GM12878 (cell line): ENCODE data around the gene ZNF530. TPM values are rescaled to one million over a fixed set of nuclear protein-coding genes. Genes with fewer than 3 reads are reported as not detected.

Source experiments
- ATAC-seq: fragments of 200-7000 bp; cut with Tn5 transposase; 3 replicates; pipeline ENCODE4 v1.9.1; 2020; ENCODE audit warnings: mild to moderate bottlenecking, moderate library complexity
- BruUV-seq: library from RNA; stranded (reverse); fragments of 400-500 nt; replicated peaks from 2 replicates; lab custom pipeline; 2021; lab: Mats Ljungman, UMichigan
- CTCF ChIA-PET: fragments of 300-600 bp; sonication (Branson Sonifier 250); formaldehyde crosslinking; extraction: SDS; loops from one replicate; lab custom pipeline; 2021; ENCODE audit warnings: inconsistent platforms; lab: Yijun Ruan, JAX
- POLR2A ChIA-PET: fragments of 350-600 bp; formaldehyde crosslinking; extraction: SDS; loops from one replicate; lab custom pipeline; 2021; ENCODE audit warnings: inconsistent platforms; lab: Charles Lee
- RAD21 ChIA-PET: fragments of 300-600 bp; sonication (Branson Sonifier 250); formaldehyde crosslinking; loops from one replicate; lab custom pipeline; 2023; ENCODE audit warnings: antibody characterized with exemption; ENCODE audit not compliant: unreplicated experiment; lab: Charles Lee
- SMC1A ChIA-PET: fragments of 300-600 bp; sonication (Branson Sonifier 250); formaldehyde crosslinking; loops from one replicate; lab custom pipeline; 2023; ENCODE audit not compliant: unreplicated experiment, uncharacterized antibody; lab: Charles Lee
- DNase-seq: peaks from one replicate; pipeline ENCODE4 v3.0.0-alpha.2; 2011; ENCODE audit warnings: low read depth, low spot score
- FAIRE-seq: peaks from 3 replicates; lab custom pipeline; 2011; peaks lifted over from hg19 to GRCh38; lab: Jason Lieb, UNC
- H2AFZ ChIP-seq: 2 replicates; pipeline ENCODE4 v1.6.0; 2011; ENCODE audit warnings: low read depth, low read length, control low read depth; ENCODE audit not compliant: control insufficient read depth
- H3K27ac ChIP-seq: 2 replicates; pipeline ENCODE4 v1.5.1; 2011; ENCODE audit warnings: control low read depth; ENCODE audit not compliant: control insufficient read depth, insufficient read depth
- H3K27me3 ChIP-seq, 2 experiments: replicated peaks in 1 of 2; 2 replicates each; pipeline versions ENCODE4 v1.6.0 to v1.6.1; 2011; ENCODE audit warnings: low read length in 1 of 2; ENCODE audit not compliant: control insufficient read depth in 2 of 2, insufficient read depth in 2 of 2
- H3K36me3 ChIP-seq, 2 experiments: 2 replicates each; pipeline ENCODE4 v1.5.1; 2011; ENCODE audit warnings: low read length in 1 of 2; ENCODE audit not compliant: control insufficient read depth in 2 of 2, insufficient read depth in 2 of 2
- H3K4me1 ChIP-seq: 2 replicates; pipeline ENCODE4 v1.6.1; 2011; ENCODE audit warnings: mild to moderate bottlenecking, low read length, moderate library complexity, mixed read lengths; ENCODE audit not compliant: control insufficient read depth, insufficient read depth
- H3K4me2 ChIP-seq: 2 replicates; pipeline ENCODE4 v1.6.0; 2011; ENCODE audit warnings: control low read depth; ENCODE audit not compliant: control insufficient read depth, insufficient read depth
- H3K4me3 ChIP-seq: fragments of 200-600 bp; sonication (generic); 2 replicates; pipeline ENCODE4 v1.5.1; 2016
- H3K79me2 ChIP-seq: 2 replicates; pipeline ENCODE4 v1.6.0; 2011; ENCODE audit warnings: low read length; ENCODE audit not compliant: control insufficient read depth, insufficient read depth
- H3K9ac ChIP-seq: 2 replicates; pipeline ENCODE4 v1.8.0; 2011; ENCODE audit warnings: low read length, control low read depth, mixed read lengths; ENCODE audit not compliant: control insufficient read depth, insufficient read depth
- H3K9me3 ChIP-seq: replicated peaks from 3 replicates; pipeline ENCODE4 v1.5.1; 2011; ENCODE audit warnings: mild to moderate bottlenecking, low read length; ENCODE audit not compliant: control insufficient read depth, insufficient read depth
- H4K20me1 ChIP-seq: 2 replicates; pipeline ENCODE4 v1.6.0; 2011; ENCODE audit not compliant: control insufficient read depth, insufficient read depth
- ASH2L ChIP-seq: fragments of 300-600, 200-600 bp; sonication (generic); IDR thresholded peaks from 2 replicates; pipeline ENCODE4 v1.6.1; 2017; ENCODE audit warnings: low read depth, mild to moderate bottlenecking, borderline replicate concordance
- CTCF ChIP-seq, 3 experiments: IDR thresholded peaks in 2 of 3; conservative IDR thresholded peaks in 1 of 3; 2 replicates each; pipeline ENCODE4 v1.5.1; 2011; ENCODE audit warnings: low read depth in 3 of 3, low read length in 3 of 3, mild to moderate bottlenecking in 3 of 3, control low read depth in 2 of 3, moderate library complexity in 2 of 3, inconsistent platforms in 1 of 3, mixed read lengths in 1 of 3; ENCODE audit not compliant: control insufficient read depth in 2 of 3, insufficient read depth in 1 of 3; ENCODE audit errors: extremely low read depth in 1 of 3
- IKZF1 ChIP-seq: fragments of 450-650 bp; conservative IDR thresholded peaks from 2 replicates; pipeline ENCODE4 v1.6.1; 2017; ENCODE audit warnings: antibody characterized with exemption, mild to moderate bottlenecking
- IRF3 ChIP-seq: fragments of 450-650 bp; IDR thresholded peaks from 2 replicates; pipeline ENCODE4 v1.6.1; 2014; ENCODE audit warnings: mild to moderate bottlenecking
- IRF5 ChIP-seq: fragments of 450-650 bp; IDR thresholded peaks from 2 replicates; pipeline ENCODE4 v1.6.1; 2017; ENCODE audit warnings: borderline replicate concordance
- JUNB ChIP-seq: IDR thresholded peaks from 2 replicates; pipeline ENCODE4 v1.6.1; 2016; ENCODE audit warnings: antibody characterized with exemption, mild to moderate bottlenecking
- JUND ChIP-seq: IDR thresholded peaks from 2 replicates; pipeline ENCODE4 v1.6.1; 2012; ENCODE audit warnings: low read depth, mild to moderate bottlenecking, low read length, improper control_type of control experiment, moderate library complexity
- MTA3 ChIP-seq: IDR thresholded peaks from 2 replicates; pipeline ENCODE4 v1.6.1; 2012; ENCODE audit warnings: low read length, inconsistent platforms, borderline replicate concordance
- NFYB ChIP-seq: IDR thresholded peaks from 2 replicates; pipeline ENCODE4 v1.6.1; 2011; ENCODE audit warnings: low read depth, mild to moderate bottlenecking, low read length, improper control_type of control experiment, moderate library complexity; ENCODE audit not compliant: insufficient read depth
- PAX5 ChIP-seq: IDR thresholded peaks from 2 replicates; pipeline ENCODE4 v1.6.1; 2011; ENCODE audit warnings: low read depth, low read length, borderline replicate concordance
- SMC3 ChIP-seq: IDR thresholded peaks from 2 replicates; pipeline ENCODE4 v1.6.1; 2011; ENCODE audit warnings: low read length, improper control_type of control experiment, borderline replicate concordance
- SREBF1 ChIP-seq: IDR thresholded peaks from 2 replicates; pipeline ENCODE4 v1.6.1; 2012; ENCODE audit warnings: mild to moderate bottlenecking, low read length
- TARDBP ChIP-seq: IDR thresholded peaks from 2 replicates; pipeline ENCODE4 v1.6.1; 2016; ENCODE audit warnings: borderline replicate concordance
- TBL1XR1 ChIP-seq: IDR thresholded peaks from 2 replicates; pipeline ENCODE4 v1.6.1; 2012; ENCODE audit warnings: low read depth, low read length, improper control_type of control experiment
- WGBS: methylation state at CpG from one replicate; pipeline ENCODE4 v1.1.6; 2016; ENCODE audit warnings: low lambda C conversion rate; ENCODE audit not compliant: insufficient replicate concordance, insufficient coverage; ENCODE audit errors: missing lambda C conversion rate; 5-methylcytosine and 5-hydroxymethylcytosine counted together
- in situ Hi-C: fragments of 300-500 bp; cut with MboI; formaldehyde crosslinking; loops from 9 replicates; pipeline ENCODE4 v1.14.3; 2018; ENCODE audit warnings: mixed read lengths
- intact Hi-C: fragments of 100-400 bp; cut with micrococcal nuclease; formaldehyde crosslinking; loops from one replicate; pipeline ENCODE4 v1.14.2; 2022; ENCODE audit not compliant: unreplicated experiment
- polyA plus RNA-seq, 11 experiments: library from polyadenylated mRNA; depleted of rRNA in 4 of 11; unstranded in 6 of 11; stranded (reverse) in 5 of 11; fragments of >200 nt; fragmentation: Nextera tagmentation in 4 of 11; fragmentation: Illumina TruSeq in 1 of 11; extraction: Ambion mirVana in 4 of 11; extraction: Trizol in 1 of 11; gene quantifications; 1 replicate in 1 of 11; 2 replicates in 10 of 11; pipeline versions ENCODE4 v1.2.1 to v1.2.3, GENCODE V29; 2011 to 2016; ENCODE audit warnings: inconsistent platforms in 2 of 11, missing spikeins in 2 of 11, low read depth in 1 of 11
- total RNA-seq, 4 experiments: library from RNA; depleted of rRNA in 3 of 4; stranded (reverse); fragments of >200 nt in 3 of 4; fragmentation: Illumina TruSeq in 1 of 4; extraction: Trizol in 1 of 4; gene quantifications; 2 replicates each; pipeline versions ENCODE4 v1.2.1 to v1.2.3, GENCODE V29; 2013 to 2021
- TF ChIP-seq, protein P1 (sequence below): IDR thresholded peaks from 2 replicates; pipeline ENCODE4 v1.6.1; 2011; ENCODE audit warnings: mild to moderate bottlenecking, low read depth, low read length, moderate library complexity; ENCODE audit not compliant: insufficient replicate concordance
- TF ChIP-seq, protein P2 (sequence below): IDR thresholded peaks from 2 replicates; pipeline ENCODE4 v1.6.1; 2011; ENCODE audit warnings: low read depth, low read length, improper control_type of control experiment, borderline replicate concordance

The ZNF530 gene
- total and polyA plus RNA-seq, 10 of the 15 experiments (the other 5 are each of a cell fraction or from before 2014, with no cell fraction given) = 1.9 to 9.3 (median 6.6) TPM

DNA sequence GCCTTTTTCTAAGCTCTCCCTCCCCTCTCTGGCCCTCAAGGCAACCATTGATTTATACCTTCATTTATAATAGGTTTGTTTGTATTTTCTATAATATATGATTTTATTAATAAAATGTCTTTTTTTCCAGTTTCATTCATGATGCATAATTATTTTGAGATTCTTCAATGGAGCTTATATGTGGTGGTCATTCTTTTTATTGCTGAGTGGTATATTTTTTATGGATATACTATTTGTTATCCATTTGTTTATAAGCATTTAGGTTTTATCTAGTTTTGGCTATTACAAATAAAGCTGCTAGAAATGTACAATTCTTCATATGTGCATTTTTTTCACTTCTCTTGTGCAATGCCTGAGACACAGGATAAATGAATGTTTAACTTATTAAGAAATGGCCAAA, 44.0 kb downstream of the ZNF530 start (continued):
- TF ChIP-seq TARDBP (no peak), ASH2L (no peak), JUNB (no peak)
- TF ChIP-seq, all 136 proteins: peak for 0

GRCh38 chr19:57648331-57649003, 48.8 kb downstream of the ZNF530 start:
- ChIA-PET CTCF (no interaction called here), POLR2A (no interaction called here), SMC1A (no interaction called here), RAD21 (no interaction called here)
- Histone ChIP-seq H2AFZ (no peak overlapping the region), H3K79me2 (no peaks in the 10 kb centered on the region), H3K9me3 (peaks cover 2% of the 10 kb centered on the region; the same call in 2 of the 3 replicates), H4K20me1 (no peaks in the 10 kb centered on the region), H3K27me3 (no peaks in the 10 kb centered on the region), H3K27ac (no peak overlapping the region), H3K4me3 (no peak overlapping the region), H3K4me2 (no peak overlapping the region), H3K4me1 (no peaks in the 10 kb centered on the region), H3K36me3 (no peaks in the 10 kb centered on the region), H3K9ac (no peak overlapping the region)
- BruUV-seq = no TSS peak
- no peak for FAIRE-seq
- no peak for DNase-seq
- intact Hi-C loops = no loop called here
- WGBS = 55% methylated on average over 6 of the region's 6 CpGs
- ATAC-seq = no peak
- TF ChIP-seq IRF5 (no peak), JUND (no peak), SMC3 (no peak), TBL1XR1 (no peak), PAX5 (no peak), IRF3 (no peak), NFYB (no peak), CTCF (IDR thresholded peaks at IDR 0.05 in 2 of 3, conservative IDR thresholded peaks at IDR 0.05 in 1 of 3; ENCODE audit: control insufficient read depth in 2 of 3, extremely low read depth in 1 of 3, insufficient read depth in 1 of 3, low read depth in 3 of 3, low read length in 3 of 3) (no peak), SREBF1 (no peak), MTA3 (no peak), IKZF1 (no peak)
- TF ChIP-seq, protein P1, sequence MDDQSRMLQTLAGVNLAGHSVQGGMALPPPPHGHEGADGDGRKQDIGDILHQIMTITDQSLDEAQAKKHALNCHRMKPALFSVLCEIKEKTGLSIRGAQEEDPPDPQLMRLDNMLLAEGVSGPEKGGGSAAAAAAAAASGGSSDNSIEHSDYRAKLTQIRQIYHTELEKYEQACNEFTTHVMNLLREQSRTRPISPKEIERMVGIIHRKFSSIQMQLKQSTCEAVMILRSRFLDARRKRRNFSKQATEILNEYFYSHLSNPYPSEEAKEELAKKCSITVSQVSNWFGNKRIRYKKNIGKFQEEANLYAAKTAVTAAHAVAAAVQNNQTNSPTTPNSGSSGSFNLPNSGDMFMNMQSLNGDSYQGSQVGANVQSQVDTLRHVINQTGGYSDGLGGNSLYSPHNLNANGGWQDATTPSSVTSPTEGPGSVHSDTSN = no peak
- TF ChIP-seq, protein P2, sequence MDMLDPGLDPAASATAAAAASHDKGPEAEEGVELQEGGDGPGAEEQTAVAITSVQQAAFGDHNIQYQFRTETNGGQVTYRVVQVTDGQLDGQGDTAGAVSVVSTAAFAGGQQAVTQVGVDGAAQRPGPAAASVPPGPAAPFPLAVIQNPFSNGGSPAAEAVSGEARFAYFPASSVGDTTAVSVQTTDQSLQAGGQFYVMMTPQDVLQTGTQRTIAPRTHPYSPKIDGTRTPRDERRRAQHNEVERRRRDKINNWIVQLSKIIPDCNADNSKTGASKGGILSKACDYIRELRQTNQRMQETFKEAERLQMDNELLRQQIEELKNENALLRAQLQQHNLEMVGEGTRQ = no peak
- in situ Hi-C loops = no loop called here
